ENCODE data around the gene GTSE1.

The GTSE1 gene

GRCh38 chr22:46354176-46354992, 57.7 kb downstream of the GTSE1 start:
- no peak for DNase-seq

- DNase-seq = no peak
Observed at GRCh38 chr22:46354993-46355305, 58.3 kb downstream of the GTSE1 start.

- DNase-seq = peak; percentile 54
Observed at GRCh38 chr22:46355369-46355995, 58.8 kb downstream of the GTSE1 start.

- no peak for DNase-seq
Observed at GRCh38 chr22:46355996-46356471, 59.4 kb downstream of the GTSE1 start.

GRCh38 chr22:46356496-46357480, 60.1 kb downstream of the GTSE1 start:
- DNase-seq = no peak

- DNase-seq = no peak
Observed at GRCh38 chr22:46357711-46358520, 61.2 kb downstream of the GTSE1 start.

- no peak for DNase-seq
Observed at GRCh38 chr22:46358766-46359165, 62.1 kb downstream of the GTSE1 start.

- no peak for DNase-seq
Observed at GRCh38 chr22:46359362-46359761, 62.7 kb downstream of the GTSE1 start.

- DNase-seq = no peak
Observed at GRCh38 chr22:46360097-46360496, 63.4 kb downstream of the GTSE1 start.

GRCh38 chr22:46360891-46361290, 64.2 kb downstream of the GTSE1 start:
- no peak for DNase-seq

GRCh38 chr22:46361826-46362202, 65.1 kb downstream of the GTSE1 start:
- DNase-seq = no peak

GRCh38 chr22:46362203-46362933, 65.7 kb downstream of the GTSE1 start:
- no peak for DNase-seq

GRCh38 chr22:46362934-46363515, 66.4 kb downstream of the GTSE1 start:
- no peak for DNase-seq

GRCh38 chr22:46363611-46364321, 67.1 kb downstream of the GTSE1 start:
- no peak for DNase-seq

- DNase-seq = no peak
Observed at GRCh38 chr22:46364341-46365165, 67.9 kb downstream of the GTSE1 start.

GRCh38 chr22:46365166-46365624, 68.5 kb downstream of the GTSE1 start:
- no peak for DNase-seq

GRCh38 chr22:46366327-46366731, 69.7 kb downstream of the GTSE1 start:
- no peak for DNase-seq

- DNase-seq = no peak
Observed at GRCh38 chr22:46366801-46367706, 70.4 kb downstream of the GTSE1 start.
